Hematopoietic multipotent progenitor cell treated with erythropoietin and hydrocortisone succinate and interleukin-3 and kit ligand, for 4 days (in vitro differentiated cells): ENCODE data around the gene NKX1-1.
"Not testable (repeated sequence)": the region's sequence is repeated elsewhere in the genome, so short reads cannot be mapped to it uniquely, and the experiment has no call there.

Experiments
- DNase-seq: peaks from one replicate; pipeline ENCODE4 v3.0.0-alpha.2; 2015

Gene NKX1-1

DNA sequence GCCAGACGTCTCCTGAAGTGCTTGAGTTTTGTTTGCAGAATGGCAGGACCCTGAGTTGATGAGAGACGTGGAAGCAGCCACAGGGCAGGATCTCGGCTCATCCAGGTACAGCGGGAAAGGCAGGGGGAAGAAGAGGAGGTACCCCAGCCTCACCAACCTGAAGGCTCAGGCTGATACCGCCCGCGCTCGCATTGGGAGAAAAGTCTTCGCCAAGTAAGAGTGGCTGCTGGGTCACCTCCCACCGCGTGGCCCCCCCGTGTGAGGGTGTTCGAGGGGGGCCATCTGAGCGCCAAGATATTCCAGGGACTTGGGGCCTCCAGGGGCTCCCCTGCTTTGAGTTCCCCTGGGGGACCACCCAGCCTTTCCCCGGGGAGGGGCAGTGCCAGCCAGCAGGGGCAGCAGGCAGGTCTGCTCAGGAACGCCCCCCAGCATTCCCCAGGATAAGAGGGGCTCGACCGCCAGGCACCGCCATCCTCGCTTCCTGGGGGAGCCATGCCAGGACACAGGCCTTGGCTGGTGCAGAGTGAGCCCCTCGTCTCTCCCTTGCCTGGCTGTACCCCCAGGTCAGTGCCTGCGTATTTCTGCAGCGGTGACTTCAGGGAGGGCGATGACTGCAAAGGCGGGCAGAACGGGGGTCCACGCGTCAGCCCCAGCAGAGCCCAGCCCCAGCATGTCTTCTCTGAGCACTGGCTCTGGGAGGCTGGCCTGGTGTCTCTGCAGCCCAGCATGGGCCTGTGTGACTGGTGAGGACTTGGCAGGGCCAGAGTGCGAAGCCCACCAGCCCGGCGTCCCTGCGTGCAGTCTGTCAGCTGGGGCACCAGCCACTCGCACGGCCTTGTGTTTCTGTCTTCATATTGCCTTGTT lies 22.3 kb downstream of the NKX1-1 start:
- DNase-seq, result no peak

DNA sequence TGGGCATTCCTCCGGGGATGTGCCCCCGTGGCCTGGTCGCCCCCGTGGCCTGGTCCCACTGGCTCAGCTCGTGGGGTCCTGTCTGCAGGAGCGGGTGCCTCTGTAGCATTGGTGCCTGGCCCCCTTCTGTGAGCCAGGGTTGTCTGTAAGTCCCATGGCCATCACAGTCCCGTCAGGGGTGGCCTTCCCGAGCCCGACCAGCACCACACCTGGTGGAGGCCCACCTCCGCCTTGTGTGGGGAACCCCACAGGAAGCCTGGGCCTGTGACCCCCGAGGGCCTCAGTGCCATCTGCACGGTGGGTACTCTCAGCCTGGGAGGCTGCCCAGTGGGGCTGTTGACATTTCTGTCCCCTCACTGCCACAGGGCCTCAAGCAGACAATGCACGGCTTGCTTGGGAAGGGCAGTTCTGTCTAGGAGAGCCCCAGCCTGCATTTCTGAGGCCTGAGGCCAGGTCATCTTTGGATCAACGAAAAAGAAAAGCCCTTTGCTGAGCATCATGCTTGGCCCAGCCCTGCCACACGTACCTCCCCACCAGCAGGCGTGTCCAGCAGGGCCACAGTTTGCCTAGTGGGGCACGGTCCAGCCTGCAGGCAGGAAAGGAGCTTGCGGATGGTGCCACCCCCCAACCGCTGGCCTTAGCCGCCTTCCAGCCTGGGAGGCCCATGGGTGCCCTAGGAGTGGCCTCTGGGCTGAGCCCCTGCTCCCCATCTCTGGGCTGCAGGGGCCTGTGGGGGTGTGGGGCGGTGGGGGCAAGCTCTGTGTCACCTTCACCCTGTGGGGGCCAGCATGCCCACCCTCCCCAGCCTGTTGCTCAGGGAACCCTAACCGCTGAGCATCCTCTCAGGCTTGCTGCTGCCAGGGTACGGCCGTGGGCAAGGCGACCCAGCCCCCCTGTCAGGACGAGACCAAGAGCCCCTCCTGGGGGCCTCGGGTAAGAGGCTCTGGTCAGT lies 23.2 kb downstream of the NKX1-1 start:
- no peak for DNase-seq

DNA sequence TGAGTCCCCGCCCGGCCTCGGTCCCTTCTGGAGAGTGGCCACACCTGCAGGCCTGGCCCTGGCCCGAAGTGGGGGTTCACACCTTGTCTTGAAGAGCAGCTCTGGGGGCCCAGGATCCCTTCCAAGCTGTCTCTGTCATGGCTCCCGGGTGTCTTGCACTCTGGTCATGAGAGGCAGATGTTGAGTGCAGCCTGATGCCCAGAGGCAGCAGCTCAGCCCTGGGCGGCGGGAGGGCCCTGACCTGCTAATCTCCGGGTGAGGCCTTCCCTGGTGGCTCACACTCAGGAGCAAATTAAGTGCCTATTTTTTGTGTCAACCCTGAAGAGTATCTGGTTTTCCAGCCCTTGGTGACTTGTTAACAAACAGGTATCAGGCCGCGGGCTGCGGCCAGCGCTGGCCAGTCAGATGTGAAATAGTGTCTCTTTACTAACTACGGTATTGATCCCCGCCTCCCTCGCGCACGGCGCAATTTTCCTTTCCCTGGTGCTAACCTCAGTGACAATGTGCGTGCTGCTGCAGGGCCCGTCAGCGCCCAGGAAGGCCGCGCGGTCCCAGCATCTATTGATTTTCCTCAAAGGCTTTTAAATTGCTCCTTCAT lies 24.2 kb downstream of the NKX1-1 start:
- no peak for DNase-seq

DNA sequence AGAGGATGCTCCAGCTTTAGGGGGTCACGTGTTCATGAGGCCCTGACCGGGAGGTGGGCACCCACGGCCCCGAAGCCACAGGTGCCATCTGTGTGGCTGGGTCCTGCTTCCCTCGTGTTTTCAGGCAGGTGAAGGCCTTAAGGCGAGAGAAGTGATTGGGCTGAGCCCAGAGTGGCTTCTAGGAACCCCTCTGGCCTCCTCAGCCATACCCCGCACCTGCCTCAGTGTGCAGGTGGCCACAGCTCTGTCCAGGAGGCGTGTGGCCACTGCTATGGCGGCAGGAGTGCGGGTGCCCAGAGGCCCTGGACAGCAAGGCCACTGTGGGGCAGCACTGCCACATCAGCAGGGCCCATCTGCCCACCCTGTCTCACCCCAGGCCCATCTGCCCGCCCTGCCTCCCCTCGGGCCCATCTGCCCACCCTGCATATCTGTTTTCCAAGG lies 25.0 kb downstream of the NKX1-1 start:
- no peak for DNase-seq

DNA sequence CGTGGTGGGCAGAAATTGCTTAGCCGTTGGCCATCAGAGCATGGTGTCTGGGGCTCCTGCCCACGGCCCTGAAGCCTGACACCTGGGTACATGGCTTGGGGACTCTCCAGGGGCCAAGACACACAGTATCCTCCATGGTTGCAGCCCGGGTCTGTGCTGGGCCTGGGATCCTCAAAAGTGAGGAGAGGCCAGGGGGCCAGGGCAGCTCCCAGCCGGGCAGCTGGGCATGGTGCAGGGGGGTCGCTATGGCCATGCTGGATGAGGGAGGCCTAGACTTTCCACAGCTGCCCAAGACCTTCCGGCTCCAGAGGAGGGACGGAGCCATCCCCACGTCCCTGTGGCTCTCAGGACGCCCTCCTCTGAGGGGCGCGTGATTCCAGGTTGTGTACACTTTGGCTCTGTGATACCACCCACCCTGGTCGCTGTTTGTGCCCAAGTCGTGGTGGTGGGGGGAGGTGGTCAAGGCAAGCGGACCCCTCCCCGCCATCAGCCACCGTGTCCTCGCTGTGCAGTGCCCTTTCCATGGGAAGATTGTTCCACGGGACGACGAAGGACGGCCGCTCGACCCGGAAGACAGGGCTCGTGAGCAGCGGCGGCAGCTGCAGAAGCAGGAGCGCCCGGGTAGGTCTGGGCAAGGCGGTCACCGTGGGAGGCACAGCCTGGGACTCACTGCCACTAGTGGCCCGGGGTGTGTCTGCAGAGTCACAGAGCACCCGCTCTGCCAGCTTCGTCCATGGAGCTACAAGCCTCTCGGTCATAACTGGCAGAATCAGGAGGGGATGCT lies 25.7 kb downstream of the NKX1-1 start:
- DNase-seq, result no peak

DNA sequence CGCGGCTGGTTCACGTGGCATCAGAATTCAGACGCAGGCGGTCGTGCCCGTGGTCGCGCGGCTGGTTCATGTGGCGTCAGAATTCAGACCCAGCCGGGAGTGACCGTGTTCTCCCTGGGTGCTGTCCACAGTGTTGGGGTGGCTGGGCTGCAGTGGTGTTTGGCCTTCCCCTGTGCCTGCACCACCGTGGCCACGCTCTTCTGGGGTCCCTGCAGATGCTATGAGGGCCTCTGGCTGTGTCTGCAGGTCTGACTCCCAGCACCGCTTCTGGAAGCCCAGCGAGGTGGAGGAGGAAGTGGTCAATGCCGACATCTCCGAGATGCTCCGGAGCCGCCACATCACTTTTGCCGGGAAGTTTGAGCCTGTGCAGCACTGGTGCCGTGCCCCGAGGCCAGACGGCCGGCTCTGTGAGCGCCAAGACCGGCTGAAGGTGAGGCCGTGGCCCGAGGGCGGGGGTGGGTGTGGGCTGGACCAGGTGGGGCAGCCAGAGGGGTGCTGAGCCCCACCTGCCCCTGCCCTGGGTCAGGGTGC lies 26.4 kb downstream of the NKX1-1 start:
- DNase-seq, result no peak

DNA sequence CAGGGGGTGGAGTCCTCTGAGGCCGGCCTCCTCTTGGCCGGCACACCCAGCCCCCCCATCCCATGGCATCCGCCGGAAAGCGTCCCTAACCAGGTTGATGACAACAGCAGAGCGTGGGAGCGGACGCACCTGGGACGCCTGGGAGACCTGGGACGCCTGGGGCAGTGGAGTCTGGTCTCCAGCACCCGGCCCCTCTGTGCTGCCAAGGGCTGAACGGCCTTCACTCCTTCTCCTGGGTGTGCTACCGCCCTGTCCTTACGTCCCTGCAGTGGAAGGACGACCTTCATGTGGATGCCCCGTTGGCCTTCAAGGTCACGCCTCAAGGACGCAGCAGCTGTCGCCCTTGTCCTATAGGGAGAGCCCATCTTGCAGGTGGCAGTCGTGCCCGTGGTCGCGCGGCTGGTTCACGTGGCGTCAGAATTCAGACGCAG lies 26.9 kb downstream of the NKX1-1 start:
- no peak for DNase-seq

DNA sequence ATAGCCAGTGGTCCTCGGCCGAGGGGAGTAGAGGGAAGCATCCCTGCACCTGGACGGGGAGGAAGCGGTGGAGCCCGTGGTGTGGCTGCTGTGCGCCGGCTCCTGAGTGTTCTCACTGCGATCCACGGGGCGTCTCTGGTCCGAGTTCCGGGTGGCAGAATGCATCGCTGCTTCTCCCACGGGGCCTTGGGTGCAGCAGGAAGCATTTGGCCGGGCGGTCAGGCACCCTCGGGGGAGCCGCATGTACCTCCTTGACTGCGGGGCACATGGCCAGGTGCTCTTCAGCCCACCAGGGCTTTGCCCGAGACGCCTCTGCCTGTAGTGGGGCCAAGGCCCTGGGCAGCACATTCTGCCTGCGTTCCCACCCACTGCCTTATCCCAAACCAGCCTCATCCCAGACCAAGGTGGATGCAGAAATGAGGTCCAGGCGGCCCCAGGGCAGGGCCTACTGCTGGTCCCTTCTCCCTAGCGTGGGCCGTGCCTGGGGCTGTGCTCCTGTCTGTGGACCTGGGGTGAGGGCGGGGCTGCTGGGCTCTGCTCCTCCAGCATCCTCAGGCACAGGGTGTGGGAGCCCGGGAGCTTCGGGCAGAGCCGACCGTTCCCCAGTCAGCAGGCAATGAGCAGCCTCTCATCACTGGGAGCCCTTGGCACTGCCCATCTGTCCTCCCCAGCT lies 27.5 kb downstream of the NKX1-1 start:
- no peak for DNase-seq

DNA sequence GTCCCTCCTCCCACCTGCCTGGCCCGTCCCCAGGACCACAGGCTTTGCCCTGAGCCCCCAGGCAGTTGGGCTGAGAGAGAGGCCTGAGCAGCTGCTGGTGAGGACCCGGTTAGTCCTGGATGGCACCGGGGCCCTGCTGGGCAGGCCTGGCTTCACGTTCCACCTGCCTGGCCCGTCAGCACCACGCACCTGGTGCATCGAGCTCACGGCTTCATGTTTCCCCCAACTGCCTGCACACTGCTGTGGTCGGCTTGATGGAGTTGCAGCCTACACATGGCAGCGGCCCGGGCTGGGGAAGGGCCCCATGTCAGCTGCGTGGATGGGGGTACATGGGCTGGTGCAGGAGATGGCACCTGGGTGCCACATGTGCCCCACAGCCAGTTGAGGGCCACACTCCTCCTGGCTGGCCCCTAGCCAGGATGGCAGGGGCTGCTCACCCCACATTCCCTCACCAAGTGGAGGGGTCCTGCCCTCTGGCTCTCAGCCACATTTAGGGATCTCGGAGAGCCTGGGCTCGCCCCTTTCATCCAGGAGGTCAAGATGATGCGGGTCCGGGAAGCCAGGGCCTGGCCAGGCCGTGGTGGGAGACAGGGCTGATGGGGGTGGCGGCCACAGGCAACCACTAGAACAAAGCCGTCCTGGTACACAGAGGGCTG lies 28.5 kb downstream of the NKX1-1 start:
- DNase-seq, result no peak

DNA sequence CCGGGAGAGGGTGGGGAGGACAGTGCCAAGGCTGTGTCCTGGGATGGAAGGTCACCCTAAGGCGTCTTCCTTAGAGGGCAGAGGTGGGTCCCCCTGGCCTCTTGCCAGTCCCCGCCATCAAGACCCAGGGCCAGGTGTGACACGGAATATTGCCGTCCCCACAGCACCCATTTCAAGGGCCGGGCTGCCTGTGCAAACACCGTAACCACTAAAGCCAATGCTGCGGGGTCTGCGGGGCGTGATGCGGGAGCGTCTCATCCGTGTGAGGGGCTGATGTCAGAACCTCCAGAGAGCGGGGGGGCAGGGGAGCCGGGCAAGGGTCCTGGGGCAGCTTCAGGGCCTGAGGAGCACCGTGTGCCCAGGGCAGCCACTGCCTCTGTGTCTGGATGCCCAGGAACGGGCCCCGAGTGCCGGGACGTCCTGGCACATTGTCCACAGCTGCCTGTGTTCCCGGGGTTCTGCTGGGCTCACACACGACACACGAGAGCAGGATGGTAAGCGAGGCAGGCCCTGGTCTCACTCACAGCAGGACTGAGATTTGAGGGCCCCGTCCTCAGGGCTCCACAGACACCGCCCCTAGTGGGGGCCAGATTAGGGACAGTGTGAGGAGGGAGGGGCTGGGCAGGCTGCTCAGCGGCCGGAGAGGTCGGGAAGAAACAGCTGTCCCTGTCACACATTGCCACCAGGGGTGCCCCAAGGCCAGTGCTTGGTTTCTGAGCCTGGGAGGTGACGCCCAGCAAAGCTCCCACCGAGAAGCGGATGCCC lies 29.2 kb downstream of the NKX1-1 start:
- DNase-seq, result no peak

DNA sequence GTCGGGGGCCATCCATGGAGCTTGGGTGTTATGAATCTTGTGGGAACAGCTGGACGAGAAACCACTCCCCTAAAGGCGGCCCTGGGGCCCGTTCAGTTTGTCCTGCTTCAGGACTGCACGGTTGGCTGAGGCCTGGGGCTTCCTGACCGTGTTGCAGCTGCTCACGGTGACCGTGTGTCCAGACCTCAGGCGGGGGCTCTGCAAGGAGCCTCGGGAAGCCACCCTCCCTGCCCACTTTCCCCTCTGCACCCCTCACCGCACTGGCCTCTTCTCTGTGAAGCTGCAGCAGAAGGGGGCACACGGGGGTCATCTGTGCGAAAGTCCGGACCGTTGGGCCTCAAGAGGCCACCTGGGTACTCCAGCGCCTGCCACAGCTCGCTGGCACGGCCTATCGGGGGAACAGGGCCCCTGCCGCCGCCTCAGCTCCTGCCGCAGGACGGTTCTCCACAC lies 29.8 kb downstream of the NKX1-1 start:
- DNase-seq, result no peak

DNA sequence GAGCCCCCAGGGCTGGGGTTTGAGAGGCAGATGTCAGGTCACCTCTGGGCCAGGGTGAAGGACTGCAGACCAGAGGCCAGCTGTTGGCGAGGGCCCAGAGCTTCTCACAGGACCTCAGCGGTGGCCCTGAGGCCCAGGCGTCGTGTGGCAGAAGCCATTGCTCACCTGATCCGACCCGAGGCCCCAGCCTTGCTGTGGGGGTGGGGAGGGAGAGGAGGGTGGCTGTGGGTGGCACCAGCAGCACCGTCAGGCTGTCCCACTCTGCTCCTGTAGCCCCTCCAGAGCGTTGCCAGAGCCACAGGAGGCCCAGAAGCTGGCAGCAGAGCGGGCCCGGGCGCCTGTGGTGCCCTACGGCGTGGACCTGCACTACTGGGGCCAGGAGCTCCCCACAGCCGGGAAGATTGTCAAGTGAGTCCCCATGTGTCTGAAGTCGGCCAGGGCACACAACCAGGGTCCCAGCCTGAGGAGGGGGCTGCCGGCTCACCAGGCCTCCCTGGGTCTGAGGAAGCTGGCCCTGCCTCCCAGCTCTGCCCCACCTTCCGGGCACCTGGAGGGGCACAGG lies 30.4 kb downstream of the NKX1-1 start:
- no peak for DNase-seq

DNA sequence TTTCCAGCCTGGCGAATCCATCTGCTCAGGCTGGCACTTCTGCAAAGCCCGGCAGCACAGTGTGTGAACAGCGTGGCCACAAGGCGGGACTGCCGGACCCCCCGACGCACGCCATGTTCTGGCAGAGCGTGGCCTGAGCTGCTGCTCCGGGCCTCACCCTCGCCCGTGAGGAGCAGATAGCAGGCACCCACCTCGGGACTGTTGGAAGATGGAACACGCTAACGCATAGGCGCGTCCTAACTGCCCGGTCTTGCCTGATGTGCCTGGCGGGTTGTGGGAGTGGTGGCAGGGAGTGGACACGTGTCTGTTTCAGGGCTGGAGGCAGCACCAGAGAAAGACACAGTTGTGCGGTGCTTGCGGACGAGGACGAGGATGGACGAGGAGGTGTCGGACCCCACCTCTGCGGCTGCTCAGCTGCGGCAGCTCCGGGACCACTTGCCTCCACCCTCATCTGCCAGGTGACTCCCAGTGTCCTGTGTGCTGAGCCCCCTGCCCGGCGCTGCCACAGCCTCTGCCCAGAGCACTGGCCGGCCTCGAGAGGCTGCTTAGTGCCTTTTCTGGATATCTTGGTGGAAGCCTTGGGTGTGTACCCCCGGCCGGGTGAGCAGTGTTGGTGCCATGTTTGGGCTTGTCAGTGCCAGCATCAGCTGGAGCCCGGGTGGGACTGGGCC lies 31.1 kb downstream of the NKX1-1 start:
- no peak for DNase-seq

DNA sequence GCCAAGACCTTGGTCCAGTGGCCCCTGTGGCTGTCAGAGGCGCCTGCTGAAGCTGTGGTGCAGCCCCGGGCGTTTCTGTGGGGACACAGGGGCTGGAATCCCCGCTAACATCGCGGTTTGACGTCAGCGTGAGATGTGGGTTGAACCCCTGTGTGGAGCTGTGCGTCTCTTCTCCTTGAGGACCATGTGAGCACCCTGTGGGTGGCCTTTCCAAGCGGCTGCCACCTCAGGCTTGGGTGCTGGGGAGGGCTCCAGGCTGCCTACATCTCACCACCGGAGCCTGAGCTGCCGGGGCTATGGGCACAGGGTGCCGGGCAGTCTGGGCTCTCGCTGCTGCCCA lies 31.6 kb downstream of the NKX1-1 start:
- DNase-seq, result no peak

DNA sequence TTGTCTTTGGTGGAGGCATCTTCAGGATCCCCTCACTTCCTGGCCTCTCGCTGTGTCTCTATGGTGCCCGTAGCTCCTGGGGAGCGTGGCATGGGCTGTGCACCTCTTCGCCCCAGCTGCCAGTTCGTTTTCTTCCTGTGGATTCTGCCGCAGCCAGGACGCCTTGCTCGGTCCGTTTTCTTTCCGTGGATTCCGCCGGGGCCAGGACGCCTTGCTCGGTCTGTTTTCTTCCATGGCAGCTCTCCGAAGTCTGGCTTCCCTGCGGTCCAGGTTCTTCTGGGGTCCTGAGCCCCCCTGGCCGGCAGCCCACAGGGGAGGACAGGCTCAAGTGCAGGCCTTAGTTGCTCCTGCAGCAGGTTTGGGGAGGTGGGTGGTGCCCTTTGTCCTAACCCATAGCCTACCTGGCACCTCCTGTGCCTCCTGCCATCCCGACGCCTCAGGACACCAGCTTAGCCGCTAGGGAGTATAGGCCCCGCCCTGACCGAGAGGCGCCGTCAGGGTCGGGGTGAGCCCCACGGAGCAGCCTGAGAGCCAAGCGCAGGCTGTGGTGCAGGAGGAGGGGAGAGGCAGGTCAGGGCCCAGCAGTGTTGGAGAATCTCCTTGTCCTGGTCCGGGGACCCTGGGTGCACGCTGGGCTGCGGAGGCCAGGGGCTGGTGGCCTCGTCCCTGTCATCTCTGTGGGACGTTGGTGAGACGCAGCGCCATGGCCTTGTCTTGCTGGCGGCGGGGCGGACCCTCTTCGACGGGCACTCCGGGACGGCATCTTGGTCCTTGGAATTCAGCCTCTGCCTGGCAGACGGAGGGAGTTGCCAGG lies 32.1 kb downstream of the NKX1-1 start:
- DNase-seq, result no peak

DNA sequence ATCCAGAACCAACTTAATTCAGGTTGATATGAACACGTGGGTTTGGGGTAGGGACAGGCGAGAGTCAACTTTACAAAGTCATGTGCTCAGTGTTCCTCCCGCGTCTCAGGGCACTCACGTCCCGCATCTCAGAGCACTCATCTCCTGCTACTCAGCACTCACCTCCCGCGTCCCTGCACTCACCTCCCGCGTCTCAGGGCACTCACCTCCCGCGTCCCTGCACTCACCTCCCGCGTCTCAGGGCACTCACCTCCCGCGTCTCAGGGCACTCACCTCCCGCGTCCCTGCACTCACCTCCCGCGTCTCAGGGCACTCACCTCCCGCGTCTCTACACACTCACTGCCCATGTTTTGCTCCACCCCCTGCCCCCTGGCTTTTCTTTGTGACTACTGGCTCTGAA lies 33.7 kb downstream of the NKX1-1 start:
- not testable (repeated sequence) for DNase-seq

DNA sequence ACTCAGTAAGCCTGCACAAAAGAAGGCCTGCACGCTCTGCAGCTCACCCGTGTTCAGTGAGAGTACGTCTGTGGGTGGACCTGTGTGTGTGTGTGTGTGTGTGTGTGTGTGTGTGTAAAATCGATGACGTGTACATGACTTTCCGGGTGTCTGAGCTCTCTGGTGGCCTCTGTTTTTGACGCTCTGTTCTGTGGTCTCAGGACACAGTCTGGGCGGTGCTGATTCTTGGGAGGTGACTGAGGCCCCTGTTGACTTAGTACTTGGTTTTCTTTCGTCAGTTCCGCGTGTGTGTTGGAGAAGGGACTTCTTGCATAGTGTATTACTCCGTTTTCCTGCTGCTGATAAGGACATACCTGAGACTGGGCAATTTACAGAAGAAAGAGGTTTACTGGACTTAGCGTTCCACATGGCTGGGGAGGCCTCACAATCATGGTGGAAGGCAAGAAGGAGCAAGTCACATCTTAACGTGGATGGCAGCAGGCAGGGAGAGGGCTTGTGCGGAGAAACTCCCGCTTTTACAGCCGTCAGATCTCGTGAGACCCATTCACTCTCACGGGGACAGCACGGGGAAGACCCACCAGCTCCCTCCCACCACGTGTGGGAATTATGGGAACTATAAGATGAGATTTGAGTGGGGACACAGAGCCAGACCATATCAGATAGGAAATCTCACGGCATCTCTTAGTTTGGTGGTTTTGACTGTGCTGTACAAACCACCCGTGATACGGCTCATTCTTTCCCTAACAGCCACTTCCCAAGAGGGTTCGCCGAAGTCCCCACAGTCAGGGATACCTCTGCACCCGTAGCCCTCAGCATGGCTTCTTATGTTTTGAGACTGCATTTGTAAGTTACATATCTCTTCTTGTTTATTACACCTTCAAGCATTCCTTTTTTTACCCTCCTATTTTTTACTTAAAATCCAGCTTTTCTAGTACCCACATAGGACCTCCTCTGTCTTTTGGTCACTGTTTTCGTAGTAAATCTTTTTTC lies 34.8 kb downstream of the NKX1-1 start:
- DNase-seq, result no peak
